DOHH2 (cell line): ENCODE results near the gene CHD6.
A peak's percentile ranks its signal among the peaks of the same experiment; 100 is the strongest.

Experiments used
- H3F3A ChIP-seq: fragments of 200-600 bp; sonication (generic), shearing (Covaris generic); 2 replicates; pipeline ENCODE4 v1.6.0; 2016; ENCODE audit warnings: antibody characterized with exemption, mild to moderate bottlenecking; ENCODE audit not compliant: control insufficient read depth, insufficient read depth
- H3K27ac ChIP-seq: fragments of 200-600 bp; sonication (generic); 2 replicates; pipeline ENCODE4 v1.5.1; 2014; ENCODE audit warnings: low read depth, mild to moderate bottlenecking, low read length, moderate library complexity
- H3K27me3 ChIP-seq: fragments of 200-600 bp; sonication (generic); 2 replicates; pipeline ENCODE4 v1.6.1; 2014; ENCODE audit warnings: mild to moderate bottlenecking, low read length, mixed read lengths; ENCODE audit not compliant: control insufficient read depth
- H3K36me3 ChIP-seq: fragments of 200-600 bp; sonication (generic); 2 replicates; pipeline ENCODE4 v1.6.1; 2014; ENCODE audit warnings: mild to moderate bottlenecking, low read length, moderate library complexity, mixed read lengths; ENCODE audit not compliant: control insufficient read depth
- H3K4me1 ChIP-seq: fragments of 200-600 bp; sonication (generic); 2 replicates; pipeline ENCODE4 v1.6.1; 2014; ENCODE audit warnings: mild to moderate bottlenecking, low read length, mixed read lengths; ENCODE audit not compliant: control insufficient read depth
- H3K4me2 ChIP-seq: fragments of 200-600 bp; sonication (generic); 2 replicates; pipeline ENCODE4 v1.6.0; 2014; ENCODE audit warnings: mild to moderate bottlenecking, low read length, moderate library complexity
- H3K4me3 ChIP-seq: fragments of 200-600 bp; sonication (generic); 2 replicates; pipeline ENCODE4 v1.5.1; 2014; ENCODE audit warnings: mild to moderate bottlenecking, low read length, mixed read lengths
- H3K79me2 ChIP-seq: fragments of 200-600 bp; sonication (generic); 2 replicates; pipeline ENCODE4 v1.6.1; 2014; ENCODE audit warnings: mild to moderate bottlenecking, low read length, mixed read lengths; ENCODE audit not compliant: control insufficient read depth
- H3K9me2 ChIP-seq: fragments of 200-600 bp; sonication (generic); replicated peaks from 2 replicates; pipeline ENCODE4 v1.6.1; 2014; ENCODE audit warnings: mild to moderate bottlenecking, low read length, mixed read lengths; ENCODE audit not compliant: control insufficient read depth
- H3K9me3 ChIP-seq: fragments of 200-600 bp; sonication (generic); 2 replicates; pipeline ENCODE4 v1.6.1; 2014; ENCODE audit warnings: antibody characterized with exemption, low read length, mixed read lengths; ENCODE audit not compliant: control insufficient read depth, insufficient read depth
- H4K20me1 ChIP-seq: fragments of 200-600 bp; sonication (generic); 2 replicates; pipeline ENCODE4 v1.6.0; 2014; ENCODE audit warnings: low read depth, mild to moderate bottlenecking, antibody characterized with exemption, low read length, moderate library complexity; ENCODE audit not compliant: control insufficient read depth, insufficient read depth
- CTCF ChIP-seq: fragments of 200-600 bp; sonication (generic); IDR thresholded peaks from one replicate; pipeline ENCODE4 v1.5.1; 2014; ENCODE audit warnings: antibody characterized with exemption, mild to moderate bottlenecking, low read depth, low read length; ENCODE audit not compliant: poor library complexity, severe bottlenecking
- EZH2phosphoT487 ChIP-seq: fragments of 200-600 bp; sonication (generic); IDR thresholded peaks from 2 replicates; pipeline ENCODE4 v1.6.1; 2017; ENCODE audit warnings: borderline replicate concordance, mild to moderate bottlenecking, antibody characterized with exemption, low read length, moderate library complexity, mixed read lengths

CHD6 gene

GRCh38 chr20:41621971-41622370 is 3.8 kb upstream of the CHD6 start:
- H3K27ac ChIP-seq = no peak overlapping the region

GRCh38 chr20:41621421-41621820 is 3.2 kb upstream of the CHD6 start:
- TF ChIP-seq EZH2phosphoT487 (no peak), CTCF (no peak)
- peaks cover 4% of the 10 kb centered on the region for H4K20me1 ChIP-seq
- peaks cover 13% of the 10 kb centered on the region for H3K79me2 ChIP-seq
- H3K9me3 ChIP-seq = no peaks in the 10 kb centered on the region
- no peak overlapping the region for H3K4me3 ChIP-seq
- H3K36me3 ChIP-seq = no peaks in the 10 kb centered on the region
- H3K4me1 ChIP-seq = peaks cover 15% of the 10 kb centered on the region
- H3K4me2 ChIP-seq = no peak overlapping the region
- no peaks in the 10 kb centered on the region for H3F3A ChIP-seq
- H3K27ac ChIP-seq = no peak overlapping the region
- no peaks in the 10 kb centered on the region for H3K9me2 ChIP-seq
- peaks cover 18% of the 10 kb centered on the region; the same call in 1 of the 2 replicates for H3K27me3 ChIP-seq

More at GRCh38 chr20:41621971-41622370, 3.8 kb upstream of the CHD6 start:
- Histone ChIP-seq H3K4me1 (peaks cover 10% of the 10 kb centered on the region), H3K4me2 (no peak overlapping the region), H3K4me3 (no peak overlapping the region), H3K27me3 (peaks cover 18% of the 10 kb centered on the region; the same call in 1 of the 2 replicates), H3F3A (no peaks in the 10 kb centered on the region), H3K9me3 (no peaks in the 10 kb centered on the region), H3K79me2 (peaks cover 7% of the 10 kb centered on the region), H3K36me3 (no peaks in the 10 kb centered on the region), H3K9me2 (no peaks in the 10 kb centered on the region), H4K20me1 (peaks cover 4% of the 10 kb centered on the region)
- TF ChIP-seq CTCF = no peak
- TF ChIP-seq EZH2phosphoT487 = no peak

GRCh38 chr20:41619360-41620100 is 1.4 kb upstream of the CHD6 start:
- H3F3A ChIP-seq = no peaks in the 10 kb centered on the region
- peaks cover 29% of the 10 kb centered on the region for H3K4me1 ChIP-seq
- H3K4me3 ChIP-seq = peak overlapping the region; percentile 74; the same call in 1 of the 2 replicates
- no peak overlapping the region for H3K27ac ChIP-seq
- H3K36me3 ChIP-seq = no peaks in the 10 kb centered on the region
- peaks cover 4% of the 10 kb centered on the region for H4K20me1 ChIP-seq
- no peaks in the 10 kb centered on the region for H3K9me2 ChIP-seq
- peaks cover 18% of the 10 kb centered on the region; the same call in 1 of the 2 replicates for H3K27me3 ChIP-seq
- peaks cover 31% of the 10 kb centered on the region for H3K79me2 ChIP-seq
- TF ChIP-seq CTCF (no peak), EZH2phosphoT487 (no peak)
- peak overlapping the region; percentile 83 for H3K4me2 ChIP-seq
- no peaks in the 10 kb centered on the region for H3K9me3 ChIP-seq
